Stimulated activated naive CD8-positive, alpha-beta T cell treated with anti-CD3 and anti-CD28 coated beads, Interleukin-15, amount 100 ng/mL, for 72 hours (primary cell): ENCODE measurements around the gene FNDC7.

Source experiments
- ATAC-seq: fragments of 150-1000 bp; cut with Tn5 transposase; 2 replicates; pipeline ENCODE4 v1.10.0; 2021; ENCODE audit warnings: mild to moderate bottlenecking, moderate library complexity
- DNase-seq, 2 donors: peaks; one replicate each; pipeline ENCODE4 v3.0.0; 2021 to 2022
- H3K27ac Mint-ChIP-seq, 2 donors: one replicate each; pipeline ENCODE4 v1.8.0; 2022; ENCODE audit warnings: mild to moderate bottlenecking in 2 of 2, mixed read lengths in 2 of 2, moderate library complexity in 2 of 2
- H3K27me3 Mint-ChIP-seq: one replicate; pipeline ENCODE4 v1.8.0; 2022; ENCODE audit warnings: mixed read lengths
- H3K4me1 Mint-ChIP-seq: one replicate; pipeline ENCODE4 v1.8.0; 2022; ENCODE audit warnings: mild to moderate bottlenecking, mixed read lengths
- H3K4me3 Mint-ChIP-seq, 2 donors: one replicate each; pipeline ENCODE4 v1.8.0; 2022; ENCODE audit warnings: mild to moderate bottlenecking in 2 of 2, mixed read lengths in 2 of 2, moderate library complexity in 1 of 2
- H3K9me3 Mint-ChIP-seq, 2 donors: one replicate each; pipeline ENCODE4 v1.8.0; 2022; ENCODE audit warnings: mixed read lengths in 2 of 2

FNDC7 gene

DNA sequence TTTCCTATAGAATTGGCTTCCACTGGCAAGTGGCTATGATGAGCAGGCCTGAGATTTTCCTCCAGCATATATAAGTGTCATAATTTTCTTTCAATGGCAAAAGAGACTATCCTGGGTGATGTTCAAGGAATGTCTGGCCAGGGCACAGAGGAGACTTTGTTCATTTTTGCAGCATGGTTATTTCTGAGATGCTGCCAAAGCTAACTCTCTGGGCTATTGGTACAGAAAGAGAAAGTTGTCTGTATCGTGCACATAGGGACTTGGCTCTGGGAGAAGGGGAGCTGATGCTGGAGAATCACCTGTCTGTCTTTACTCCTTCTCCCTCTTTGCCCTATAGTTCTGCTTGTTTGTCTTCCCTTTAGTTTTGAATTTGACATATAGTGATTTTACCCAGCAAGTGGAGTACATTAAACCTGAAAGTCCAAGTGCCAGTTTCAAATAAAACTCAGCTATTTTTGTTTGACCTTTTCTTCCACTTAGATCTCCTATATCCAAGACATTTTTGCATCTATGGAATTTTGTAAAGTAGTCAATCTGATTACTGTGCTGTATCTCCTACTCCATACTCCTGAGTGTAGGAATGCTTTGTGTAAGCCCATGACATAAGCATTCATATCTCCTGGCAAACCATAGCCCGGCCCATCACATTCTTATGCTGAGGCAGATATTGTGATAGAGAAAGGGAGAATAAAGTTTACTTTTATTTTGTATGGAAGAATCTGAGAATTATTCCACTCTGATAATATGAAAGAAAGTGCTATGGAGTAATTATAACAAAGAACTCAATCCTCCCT, 3.9 kb downstream of the FNDC7 start:
- Mint-ChIP-seq H3K4me3 (no peak overlapping the region), H3K27ac (no peak overlapping the region), H3K27me3 (no peaks in the 10 kb centered on the region), H3K9me3 (no peaks in the 10 kb centered on the region), H3K4me1 (no peaks in the 10 kb centered on the region)
- DNase-seq (no peak), ATAC-seq (no peak)

DNA sequence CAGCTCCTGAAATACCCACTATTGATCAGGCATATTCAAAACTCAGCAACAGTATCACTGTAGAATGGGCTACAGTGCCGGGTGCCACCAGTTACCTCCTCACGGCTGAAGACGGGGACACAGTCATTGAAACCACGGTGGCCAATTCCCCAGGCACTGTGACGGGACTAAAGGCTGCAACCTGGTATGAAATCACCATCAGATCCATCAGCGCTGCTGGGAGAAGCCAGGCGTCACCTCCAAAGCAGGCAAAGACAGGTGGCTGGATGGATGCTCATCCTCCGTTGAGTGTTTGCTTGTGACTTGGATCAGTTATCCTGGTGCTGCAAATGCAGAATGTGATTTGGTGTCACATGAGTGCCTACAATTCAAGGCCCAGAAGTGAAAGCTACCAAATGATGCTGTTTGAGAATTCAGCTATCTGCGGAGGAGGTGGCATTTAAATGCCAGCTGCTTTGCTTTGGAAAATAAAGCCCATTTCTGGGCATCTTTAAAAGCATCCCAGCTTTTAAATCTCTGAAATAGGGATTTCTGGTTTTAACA, 5.1 kb downstream of the FNDC7 start:
- Mint-ChIP-seq H3K9me3 (no peaks in the 10 kb centered on the region), H3K4me3 (no peak overlapping the region)

DNA sequence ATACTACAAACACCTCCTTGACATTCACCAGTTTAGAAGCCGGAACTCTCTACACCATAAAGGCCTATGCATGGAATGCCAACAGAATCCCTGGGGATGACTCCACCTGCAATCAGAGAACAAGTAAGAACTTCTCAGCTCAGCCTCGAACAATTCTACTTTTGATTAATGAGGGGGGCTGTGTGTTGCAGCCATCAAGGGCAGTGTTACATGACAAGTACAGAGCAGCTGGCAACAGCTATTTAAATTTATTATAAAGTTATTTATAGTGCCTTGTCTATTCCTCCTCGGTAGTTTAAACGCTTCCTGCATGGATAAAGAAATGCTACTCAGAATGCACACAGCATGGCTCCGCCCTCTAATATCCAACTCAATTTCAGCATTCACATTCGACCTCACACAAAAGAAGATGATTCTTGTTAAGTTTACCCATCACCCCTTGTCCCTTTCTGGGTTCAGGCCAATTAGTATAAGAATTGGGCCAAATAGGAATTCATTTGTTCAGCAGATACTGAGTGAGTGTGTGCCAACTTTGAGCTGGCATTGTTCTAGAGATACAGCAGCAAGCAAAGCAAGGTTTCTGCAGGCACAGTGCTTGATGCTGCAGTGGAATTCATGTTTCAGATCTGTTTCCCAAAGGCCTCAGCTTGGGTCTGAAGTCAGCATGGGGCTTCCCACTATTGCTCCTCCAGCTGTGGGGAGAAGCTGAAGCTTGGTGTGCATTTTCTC, 6.4 kb downstream of the FNDC7 start:
- Mint-ChIP-seq H3K4me3 (no peak overlapping the region), H3K27ac (no peak overlapping the region), H3K9me3 (no peaks in the 10 kb centered on the region), H3K27me3 (no peaks in the 10 kb centered on the region), H3K4me1 (no peaks in the 10 kb centered on the region)
- no peak for DNase-seq
- no peak for ATAC-seq

More for the DNA sequence above, 5.1 kb downstream of the FNDC7 start:
- DNase-seq (no peak), ATAC-seq (no peak)
- Mint-ChIP-seq H3K27me3 (no peaks in the 10 kb centered on the region), H3K4me1 (no peaks in the 10 kb centered on the region), H3K27ac (no peak overlapping the region)

DNA sequence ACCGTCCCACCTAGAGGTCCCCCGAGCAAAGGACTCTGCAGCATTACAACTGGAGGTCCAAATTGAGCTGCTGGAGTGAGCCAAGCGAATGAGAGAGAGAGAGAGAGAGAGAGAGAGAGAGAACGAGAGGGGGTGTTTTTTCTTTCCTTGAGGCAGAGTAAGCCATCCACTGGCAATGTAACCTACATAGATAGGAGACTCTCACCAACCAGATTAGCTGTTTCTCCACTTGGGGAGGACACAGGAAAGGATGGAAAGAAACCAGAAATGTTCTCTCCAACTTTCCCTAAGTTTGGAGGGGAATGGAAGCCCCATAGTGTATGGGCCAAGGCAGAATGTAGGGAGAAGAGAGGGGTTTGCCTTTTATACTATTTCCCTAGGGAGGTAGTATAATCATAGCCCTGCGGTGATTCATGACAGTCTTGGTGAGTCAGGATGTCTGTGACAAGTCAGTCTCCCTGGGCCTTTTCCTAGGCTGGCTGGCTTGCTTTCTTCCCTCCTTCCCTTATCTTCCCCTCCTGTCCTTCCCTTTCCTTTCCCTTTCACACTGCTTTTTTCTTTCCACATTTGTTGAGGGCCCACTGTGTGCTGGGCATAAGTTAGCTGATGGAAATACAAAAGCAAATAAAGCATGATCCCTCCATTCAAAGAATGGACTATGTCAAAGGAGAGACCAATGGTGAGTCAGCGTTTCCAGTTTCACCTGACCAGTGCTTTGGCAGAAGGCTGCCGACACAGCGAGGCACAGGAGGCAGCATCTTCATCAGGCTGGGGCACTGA, 7.1 kb downstream of the FNDC7 start:
- DNase-seq: no peak
- no peaks in the 10 kb centered on the region for H3K4me1 Mint-ChIP-seq
- H3K27me3 Mint-ChIP-seq: no peaks in the 10 kb centered on the region
- H3K9me3 Mint-ChIP-seq: no peaks in the 10 kb centered on the region
- H3K4me3 Mint-ChIP-seq: no peak overlapping the region
- no peak for ATAC-seq
- H3K27ac Mint-ChIP-seq: no peak overlapping the region

DNA sequence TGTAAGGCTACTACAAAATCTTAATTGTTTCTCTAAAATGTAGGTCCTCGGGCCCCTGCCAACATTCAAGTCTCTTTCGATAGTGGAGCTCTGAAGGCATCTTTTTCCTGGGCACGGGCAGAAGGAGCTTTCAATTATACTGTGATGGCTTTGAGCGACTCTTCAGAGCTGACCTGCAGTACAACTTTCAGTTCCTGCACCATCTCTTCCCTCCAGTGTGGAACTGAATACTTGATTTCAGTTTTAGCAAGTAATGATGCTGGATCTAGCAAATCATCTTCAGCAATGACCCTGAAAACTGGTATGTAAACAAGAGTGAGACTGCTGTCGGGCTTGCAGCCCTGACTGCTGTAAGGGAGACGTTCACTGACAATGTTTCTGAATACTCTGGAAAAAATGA, 9.6 kb downstream of the FNDC7 start:
- Mint-ChIP-seq H3K27ac (no peak overlapping the region), H3K9me3 (no peaks in the 10 kb centered on the region), H3K4me1 (no peaks in the 10 kb centered on the region), H3K4me3 (no peak overlapping the region), H3K27me3 (no peaks in the 10 kb centered on the region)
- ATAC-seq (no peak), DNase-seq (no peak)

DNA sequence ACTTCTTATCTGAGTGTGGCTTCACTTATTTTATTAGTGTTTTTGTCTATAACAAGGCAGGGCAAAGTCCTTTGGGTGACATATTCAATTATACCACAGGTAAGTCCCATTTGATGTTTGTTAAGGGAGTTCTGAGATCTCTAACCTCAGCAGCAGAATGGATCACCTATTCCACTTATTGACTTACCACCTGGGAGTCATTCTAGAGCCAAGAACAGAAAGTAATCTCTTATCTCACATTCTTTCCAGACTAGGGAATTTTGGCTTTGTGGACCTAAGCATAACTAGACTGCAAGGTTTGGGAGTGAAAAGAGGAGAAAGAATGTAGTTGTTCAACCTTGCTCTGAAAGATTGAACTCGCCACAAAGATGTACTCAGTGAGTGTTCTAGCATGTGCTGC, 13.2 kb downstream of the FNDC7 start:
- Mint-ChIP-seq H3K4me3 (no peak overlapping the region), H3K27me3 (no peaks in the 10 kb centered on the region), H3K27ac (no peak overlapping the region), H3K4me1 (no peaks in the 10 kb centered on the region), H3K9me3 (no peaks in the 10 kb centered on the region)
- ATAC-seq: no peak
- DNase-seq: no peak

DNA sequence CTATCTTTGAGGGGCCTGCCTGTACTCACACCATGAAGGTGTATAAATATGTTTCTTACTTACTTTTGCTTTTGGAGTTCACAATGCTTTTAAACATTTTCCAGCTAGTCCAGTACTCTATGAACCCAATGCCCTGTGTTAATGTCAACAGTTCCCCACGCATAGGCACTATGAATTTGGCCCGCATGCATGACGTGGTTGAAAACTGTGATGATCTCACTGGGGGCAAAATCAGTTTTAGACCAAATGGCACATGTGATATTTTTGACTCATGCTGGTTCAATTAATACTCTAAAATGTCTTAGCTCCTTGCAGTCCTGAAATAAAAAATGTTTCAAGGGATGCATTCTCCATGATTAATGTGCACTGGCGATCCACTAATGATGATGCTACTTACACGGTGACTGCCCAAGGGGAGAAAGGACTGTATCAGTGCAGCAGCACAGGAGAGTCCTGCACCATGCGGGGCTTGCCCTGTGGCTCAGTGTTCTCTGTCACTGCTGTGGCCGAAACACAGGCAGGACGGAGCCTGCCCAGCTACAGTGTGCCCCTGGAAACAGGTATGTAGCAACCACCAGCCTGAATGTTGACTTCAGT, 15.7 kb downstream of the FNDC7 start:
- DNase-seq (no peak), ATAC-seq (no peak)
- Mint-ChIP-seq H3K4me1 (no peaks in the 10 kb centered on the region), H3K27ac (no peak overlapping the region), H3K4me3 (no peak overlapping the region), H3K27me3 (no peaks in the 10 kb centered on the region), H3K9me3 (no peaks in the 10 kb centered on the region)

DNA sequence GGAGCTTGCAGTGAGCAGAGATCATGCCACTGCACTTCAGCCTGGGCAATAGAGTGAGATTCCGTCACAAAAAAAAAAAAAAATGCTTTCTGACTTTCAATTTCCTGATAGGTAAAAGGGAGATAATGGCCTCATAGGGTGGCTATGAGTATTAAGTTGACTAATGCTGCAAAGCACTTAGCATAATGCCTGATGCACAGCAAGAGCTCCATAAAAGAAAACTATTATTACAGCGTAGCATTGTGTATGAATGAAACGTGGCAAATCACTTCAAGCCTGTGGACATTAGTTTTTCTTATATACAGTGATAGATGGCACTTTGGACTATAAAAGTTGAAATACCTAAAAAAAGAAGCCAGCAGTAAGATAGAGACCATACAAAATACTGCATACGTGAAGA, 16.8 kb downstream of the FNDC7 start:
- no peaks in the 10 kb centered on the region for H3K4me1 Mint-ChIP-seq
- no peaks in the 10 kb centered on the region for H3K9me3 Mint-ChIP-seq
- H3K27me3 Mint-ChIP-seq: no peaks in the 10 kb centered on the region
- no peak overlapping the region for H3K27ac Mint-ChIP-seq
- DNase-seq (no peak), ATAC-seq (no peak)
- H3K4me3 Mint-ChIP-seq: no peak overlapping the region

DNA sequence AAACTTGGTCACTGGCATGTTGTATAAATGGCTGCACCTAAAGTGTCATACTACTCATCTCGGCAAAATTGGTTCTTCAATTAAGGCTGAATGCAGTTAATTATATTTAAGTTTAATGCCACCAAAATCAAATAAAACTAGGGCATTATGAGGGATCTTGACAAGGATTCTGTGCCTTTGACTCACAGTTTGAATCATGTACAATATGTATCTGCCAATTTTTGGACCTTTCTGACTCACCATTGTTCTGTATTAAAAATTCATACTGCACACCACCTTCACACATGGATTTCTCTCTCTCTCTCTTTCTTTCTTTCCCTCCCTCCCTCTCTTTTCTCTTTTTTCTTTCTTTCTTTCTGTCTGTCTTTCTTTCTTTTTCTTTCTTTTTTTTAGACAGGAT, 19.7 kb downstream of the FNDC7 start:
- DNase-seq: no peak
- Mint-ChIP-seq H3K27ac (no peak overlapping the region), H3K4me1 (no peaks in the 10 kb centered on the region), H3K4me3 (no peak overlapping the region), H3K27me3 (no peaks in the 10 kb centered on the region), H3K9me3 (no peaks in the 10 kb centered on the region)
- ATAC-seq: no peak

DNA sequence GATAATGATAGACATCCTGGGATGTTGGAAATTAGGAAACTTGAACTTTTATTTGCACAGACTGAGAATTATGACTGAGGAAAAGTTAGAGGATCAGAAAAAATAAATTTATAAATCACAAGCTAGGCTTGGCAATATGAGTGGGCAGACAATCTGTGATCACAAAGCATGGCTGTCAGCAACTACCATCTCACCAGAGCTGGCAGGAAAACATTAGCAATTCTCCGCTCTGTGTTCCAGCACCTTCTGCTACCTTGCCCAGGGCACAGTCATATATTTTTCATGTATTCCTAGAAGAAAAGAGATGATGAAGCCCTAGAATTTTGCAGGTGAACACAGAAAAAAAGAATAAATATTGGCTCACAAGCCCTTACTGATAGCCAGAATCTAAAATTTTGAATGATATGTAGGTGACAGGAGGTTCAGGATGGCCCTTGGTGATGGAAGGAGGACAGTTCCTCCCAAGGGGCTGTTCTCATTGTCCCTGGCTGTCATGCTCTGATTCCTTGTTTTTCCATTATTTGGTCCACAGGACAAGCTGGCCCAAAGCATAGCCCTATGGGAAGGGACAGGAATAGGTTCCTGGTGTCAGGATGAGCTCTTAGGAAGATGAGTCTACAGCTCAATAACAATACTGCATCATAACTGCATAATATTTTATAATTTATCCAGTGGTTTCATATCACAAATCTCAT, 21.6 kb downstream of the FNDC7 start:
- no peak for DNase-seq
- Mint-ChIP-seq H3K27me3 (no peaks in the 10 kb centered on the region), H3K27ac (no peak overlapping the region), H3K4me3 (no peak overlapping the region), H3K4me1 (no peaks in the 10 kb centered on the region), H3K9me3 (no peaks in the 10 kb centered on the region)
- ATAC-seq: no peak

DNA sequence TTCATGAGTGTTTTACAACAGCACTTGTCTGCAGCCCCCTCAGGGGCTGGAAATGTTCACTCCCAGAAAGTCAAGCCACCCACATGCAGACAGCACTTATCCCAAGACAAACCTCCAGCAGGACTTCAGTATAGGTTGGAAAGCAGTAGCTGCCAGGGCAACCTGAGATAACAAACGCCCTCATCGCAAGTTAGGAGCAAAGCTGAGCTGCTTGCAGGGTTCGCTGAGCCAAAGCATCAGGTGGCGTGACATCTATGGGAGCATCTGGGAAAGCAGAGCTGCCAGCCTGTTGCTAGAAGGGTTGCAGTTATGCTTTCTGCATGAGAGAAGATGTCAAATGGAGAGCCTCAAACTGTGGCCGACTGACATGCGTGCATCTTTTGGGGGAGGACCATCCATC, 29.5 kb downstream of the FNDC7 start:
- DNase-seq (no peak), ATAC-seq (no peak)
- Mint-ChIP-seq H3K4me3 (no peak overlapping the region), H3K4me1 (peaks cover under 1% of the 10 kb centered on the region), H3K27me3 (no peaks in the 10 kb centered on the region), H3K9me3 (no peaks in the 10 kb centered on the region), H3K27ac (no peak overlapping the region)

DNA sequence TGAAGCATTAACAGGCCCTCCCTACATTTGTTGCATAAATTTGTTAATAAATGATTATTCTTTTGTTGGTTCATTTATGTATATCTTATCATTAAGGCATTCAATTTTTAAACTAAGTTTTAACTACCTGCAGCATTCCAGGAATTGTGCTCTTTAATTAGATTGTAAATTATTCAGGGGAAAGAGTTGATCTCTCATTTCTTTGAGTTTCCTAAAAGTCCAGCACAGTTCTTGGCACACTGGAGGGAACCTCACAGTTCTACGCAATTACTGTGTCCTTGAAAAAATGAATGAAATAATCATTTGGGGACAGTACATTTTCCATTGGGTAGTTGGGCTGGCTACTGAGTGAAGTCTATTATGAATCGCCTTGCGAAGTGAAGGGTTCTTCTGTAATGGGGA, 33.3 kb downstream of the FNDC7 start:
- H3K9me3 Mint-ChIP-seq: no peaks in the 10 kb centered on the region
- ATAC-seq: no peak
- no peak for DNase-seq
- H3K27me3 Mint-ChIP-seq: no peaks in the 10 kb centered on the region
- H3K4me1 Mint-ChIP-seq: peaks cover 23% of the 10 kb centered on the region
- peak overlapping the region; percentile 98 for H3K27ac Mint-ChIP-seq
- peak overlapping the region; percentile 95 to 98 for H3K4me3 Mint-ChIP-seq

DNA sequence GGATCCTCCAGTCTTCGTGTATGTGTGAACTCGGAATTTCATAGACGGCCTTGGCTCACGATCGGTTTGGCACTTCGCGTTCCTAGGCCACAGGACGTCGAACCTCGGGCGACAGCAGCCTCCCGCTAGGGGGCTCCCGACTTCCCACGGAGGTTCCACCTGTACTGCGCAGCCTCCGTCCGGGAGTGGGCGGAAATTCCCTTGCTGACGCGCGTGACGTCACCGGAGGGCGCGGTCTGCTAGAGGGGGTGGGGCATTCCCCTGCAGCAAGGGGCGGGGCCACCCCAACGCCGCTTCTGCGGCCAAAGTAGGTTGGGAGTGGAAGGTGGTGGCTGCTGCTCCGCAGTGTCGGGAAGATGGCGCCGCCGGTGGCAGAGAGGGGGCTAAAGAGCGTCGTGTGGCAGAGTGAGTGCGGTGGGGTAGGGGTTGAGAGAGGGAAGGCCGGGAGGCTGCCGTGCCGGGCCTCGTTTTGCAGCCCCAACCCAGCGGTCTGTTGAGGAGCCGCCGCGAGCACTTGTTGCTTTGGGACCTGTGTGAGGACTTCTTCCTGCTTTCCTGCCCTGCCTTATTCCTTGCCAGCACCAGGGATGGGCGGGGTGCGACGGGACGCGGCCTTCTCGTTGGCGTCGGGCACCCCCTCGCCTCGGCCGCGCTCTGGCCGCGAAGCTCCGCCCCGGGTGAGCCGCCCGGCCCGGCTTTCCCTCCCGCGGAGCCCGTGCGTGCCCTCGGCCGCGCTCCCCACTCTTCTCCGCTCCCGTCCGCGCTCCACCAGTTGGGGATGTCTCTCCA, 33.9 kb downstream of the FNDC7 start, which contains the start of gene STXBP3:
STXBP3 (plus strand) TSS at position 293 of the 789 bp plus-strand sequence; CDS start at position 357, 64 bp downstream.
- Mint-ChIP-seq H3K4me1 (peaks cover 26% of the 10 kb centered on the region), H3K9me3 (no peaks in the 10 kb centered on the region), H3K27ac (peak within 1 kb of the TSS; percentile 98 to 99), H3K4me3 (peak within 1 kb of the TSS; percentile 95 to 98), H3K27me3 (no peaks in the 10 kb centered on the region)
- DNase-seq (peak; percentile 99 to 100), ATAC-seq (peak; percentile 94)

DNA sequence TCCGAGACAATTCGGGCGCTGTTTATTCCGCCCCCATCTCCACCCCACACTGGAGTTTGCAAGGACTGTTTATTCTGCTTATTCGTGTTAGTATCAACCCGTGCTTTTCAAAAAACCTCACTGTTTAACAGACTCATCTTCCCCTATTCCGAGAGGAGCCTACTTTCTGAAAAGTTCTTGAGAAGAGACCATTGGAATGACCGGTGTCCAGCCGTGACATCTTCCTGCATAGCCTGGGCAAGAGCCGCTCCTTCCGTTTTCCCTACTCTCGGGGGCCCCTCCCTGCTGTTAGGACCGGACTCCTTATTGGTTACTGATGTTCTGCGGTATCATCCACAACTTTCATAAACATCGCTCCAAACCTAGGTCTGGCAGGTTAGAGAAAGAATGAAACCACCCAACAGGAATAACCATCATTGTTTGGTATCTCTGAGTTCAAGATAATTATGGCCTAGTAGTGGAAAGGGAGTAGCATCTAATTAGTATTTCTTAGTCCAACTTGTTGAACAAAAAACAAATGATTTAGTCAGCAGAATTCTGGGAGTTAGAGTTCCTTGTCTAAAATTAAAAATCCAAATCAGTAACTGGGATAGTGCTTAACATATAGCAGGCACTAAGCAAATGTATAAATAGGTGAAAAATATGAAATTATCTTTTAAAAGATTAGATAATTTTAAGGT, 34.6 kb downstream of the FNDC7 start:
- peak; percentile 28 to 38 for DNase-seq
- peak overlapping the region; percentile 95 to 98 for H3K4me3 Mint-ChIP-seq
- no peaks in the 10 kb centered on the region for H3K9me3 Mint-ChIP-seq
- no peaks in the 10 kb centered on the region for H3K27me3 Mint-ChIP-seq
- H3K27ac Mint-ChIP-seq: peak overlapping the region; percentile 97 to 99
- peaks cover 26% of the 10 kb centered on the region for H3K4me1 Mint-ChIP-seq
- peak; percentile 16 for ATAC-seq
